ENCODE results near the gene SPTB. TPM values are rescaled to one million over a fixed set of nuclear protein-coding genes. Genes with fewer than 3 reads are reported as not detected.

The SPTB gene
- total RNA-seq, 1 experiment from 2014 or later: 0.13 TPM

DNA sequence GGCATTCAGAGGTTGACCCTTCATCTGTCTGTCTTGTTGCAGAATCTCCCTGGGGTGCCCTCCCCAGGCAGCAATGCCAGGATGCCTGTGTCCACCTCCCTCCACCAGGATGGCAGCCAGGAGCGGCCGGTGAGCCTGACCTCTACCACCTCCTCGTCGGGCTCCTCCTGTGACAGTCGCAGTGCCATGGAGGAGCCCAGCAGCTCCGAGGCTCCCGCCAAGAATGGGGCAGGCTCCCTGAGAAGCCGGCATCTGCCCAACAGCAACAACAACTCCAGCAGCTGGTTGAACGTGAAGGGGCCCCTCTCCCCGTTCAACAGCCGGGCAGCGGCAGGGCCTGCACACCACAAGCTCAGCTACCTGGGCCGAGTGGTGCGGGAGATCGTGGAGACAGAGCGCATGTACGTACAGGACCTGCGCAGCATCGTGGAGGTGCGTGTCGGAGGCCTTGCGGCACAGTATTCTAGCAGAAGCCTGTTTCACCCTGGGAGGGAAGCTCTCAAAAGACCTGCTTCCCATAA lies 152.1 kb downstream of the SPTB start:
- TF ChIP-seq TCF7L2 (IDR thresholded peaks at IDR 0.05; ENCODE audit: low read depth, low read length) (no peak), REST (IDR thresholded peaks at IDR 0.05; ENCODE audit: insufficient read depth in 1 of 2, low read depth in 2 of 2, low read length in 1 of 2) (no peak), CTCF (IDR thresholded peaks at IDR 0.05) (no peak), POLR2AphosphoS5 (IDR thresholded peaks at IDR 0.05; ENCODE audit: low read depth, low read length) (no peak), SIN3A (IDR thresholded peaks at IDR 0.05; ENCODE audit: borderline replicate concordance, insufficient read depth, low read depth, low read length) (no peak)
- ChIA-PET CTCF (no interaction called here), POLR2A (no interaction called here)
- Histone ChIP-seq H3K27me3 (ENCODE audit: control insufficient read depth, insufficient read depth, low read length) (no peaks in the 10 kb centered on the region), H3K27ac (ENCODE audit: low read length) (no peak overlapping the region), H3K4me1 (ENCODE audit: control insufficient read depth, insufficient read depth, low read length) (peaks cover 12% of the 10 kb centered on the region; the same call in 1 of the 2 replicates), H3K36me3 (ENCODE audit: control insufficient read depth, insufficient read depth, low read length) (no peaks in the 10 kb centered on the region), H3K9me3 (ENCODE audit: control insufficient read depth, insufficient read depth, low read depth, low read length) (no peaks in the 10 kb centered on the region), H3K4me3 (ENCODE audit: low read depth in 2 of 2, low read length in 2 of 2) (no peak overlapping the region)
- BruUV-seq (replicated peaks): no TSS peak
- intact Hi-C loops (cut with micrococcal nuclease; ENCODE audit: unreplicated experiment) (no loop called here), in situ Hi-C loops (cut with HindIII; ENCODE audit: low pct_unique_long_range_greater_than_20kb, low sequenced_read_pairs) (no loop called here)
- no peak for ATAC-seq
- DNase-seq (ENCODE audit: low read depth, low spot score): no peak

GRCh38 chr14:64726585-64726890 lies 153.2 kb downstream of the SPTB start:
- H3K9me3 ChIP-seq (ENCODE audit: control insufficient read depth, insufficient read depth, low read depth, low read length): no peaks in the 10 kb centered on the region
- no peak for TF ChIP-seq CTCF (IDR thresholded peaks at IDR 0.05)
- no peak for TF ChIP-seq TCF7L2 (IDR thresholded peaks at IDR 0.05; ENCODE audit: low read depth, low read length)
- no peak for TF ChIP-seq SIN3A (IDR thresholded peaks at IDR 0.05; ENCODE audit: borderline replicate concordance, insufficient read depth, low read depth, low read length)
- no peak for TF ChIP-seq REST (IDR thresholded peaks at IDR 0.05; ENCODE audit: insufficient read depth in 1 of 2, low read depth in 2 of 2, low read length in 1 of 2)
- TF ChIP-seq POLR2AphosphoS5 (IDR thresholded peaks at IDR 0.05; ENCODE audit: low read depth, low read length): no peak
- ATAC-seq: peak; percentile 83
- peaks cover 12% of the 10 kb centered on the region; the same call in 1 of the 2 replicates for H3K4me1 ChIP-seq (ENCODE audit: control insufficient read depth, insufficient read depth, low read length)
- ChIA-PET CTCF (no interaction called here), POLR2A (no interaction called here)
- no peaks in the 10 kb centered on the region for H3K27me3 ChIP-seq (ENCODE audit: control insufficient read depth, insufficient read depth, low read length)
- no TSS peak for BruUV-seq (replicated peaks)
- H3K27ac ChIP-seq (ENCODE audit: low read length): no peak overlapping the region
- in situ Hi-C loops (cut with HindIII; ENCODE audit: low pct_unique_long_range_greater_than_20kb, low sequenced_read_pairs): no loop called here
- no peak overlapping the region for H3K4me3 ChIP-seq (ENCODE audit: low read depth in 2 of 2, low read length in 2 of 2)
- no peaks in the 10 kb centered on the region for H3K36me3 ChIP-seq (ENCODE audit: control insufficient read depth, insufficient read depth, low read length)
- no peak for DNase-seq (ENCODE audit: low read depth, low spot score)
- intact Hi-C loops (cut with micrococcal nuclease; ENCODE audit: unreplicated experiment): no loop called here
